ENCODE data around the gene BHLHA9.

Gene BHLHA9

GRCh38 chr17:1256699-1257098 lies 13.5 kb upstream of the BHLHA9 start:
- no peak for DNase-seq

- DNase-seq: no peak
Observed at GRCh38 chr17:1260086-1260769, 10.0 kb upstream of the BHLHA9 start.

GRCh38 chr17:1260770-1261161 lies 9.5 kb upstream of the BHLHA9 start:
- DNase-seq: no peak

- no peak for DNase-seq
Observed at GRCh38 chr17:1264196-1264595, 6.0 kb upstream of the BHLHA9 start.

GRCh38 chr17:1267471-1267943 lies 2.7 kb upstream of the BHLHA9 start:
- no peak for DNase-seq

GRCh38 chr17:1271030-1271423 lies 783 bp downstream of the BHLHA9 start:
- DNase-seq: no peak

GRCh38 chr17:1271441-1271840 lies 1.2 kb downstream of the BHLHA9 start:
- no peak for DNase-seq

- DNase-seq: no peak
Observed at GRCh38 chr17:1272701-1273100, 2.5 kb downstream of the BHLHA9 start.

GRCh38 chr17:1273492-1274244 lies 3.4 kb downstream of the BHLHA9 start:
- no peak for DNase-seq

GRCh38 chr17:1274245-1274608 lies 4.0 kb downstream of the BHLHA9 start:
- DNase-seq: no peak

GRCh38 chr17:1275205-1275961 lies 5.1 kb downstream of the BHLHA9 start:
- DNase-seq: no peak

GRCh38 chr17:1275962-1276736 lies 5.9 kb downstream of the BHLHA9 start:
- peak in 1 of 2 experiments; percentile 42 for DNase-seq

- no peak for DNase-seq
Observed at GRCh38 chr17:1280652-1281051, 10.4 kb downstream of the BHLHA9 start.

GRCh38 chr17:1286379-1287106 lies 16.3 kb downstream of the BHLHA9 start:
- DNase-seq: no peak

- no peak for DNase-seq
Observed at GRCh38 chr17:1289695-1290094, 19.5 kb downstream of the BHLHA9 start.

- no peak for DNase-seq
Observed at GRCh38 chr17:1290676-1291075, 20.4 kb downstream of the BHLHA9 start.

- DNase-seq: no peak
Observed at GRCh38 chr17:1294157-1294717, 24.0 kb downstream of the BHLHA9 start.

- no peak for DNase-seq
Observed at GRCh38 chr17:1298606-1299005, 28.4 kb downstream of the BHLHA9 start.

GRCh38 chr17:1299552-1300370 lies 29.5 kb downstream of the BHLHA9 start:
- no peak for DNase-seq

GRCh38 chr17:1300371-1300905 lies 30.2 kb downstream of the BHLHA9 start:
- no peak for DNase-seq

- no peak for DNase-seq
Observed at GRCh38 chr17:1301546-1301945, 31.3 kb downstream of the BHLHA9 start.
